ENCODE measurements around the gene TSHZ2. TPM values are rescaled to one million over a fixed set of nuclear protein-coding genes. Genes with fewer than 3 reads are reported as not detected.

Gene TSHZ2
- total RNA-seq, 1 experiment from 2014 or later = not detected

DNA sequence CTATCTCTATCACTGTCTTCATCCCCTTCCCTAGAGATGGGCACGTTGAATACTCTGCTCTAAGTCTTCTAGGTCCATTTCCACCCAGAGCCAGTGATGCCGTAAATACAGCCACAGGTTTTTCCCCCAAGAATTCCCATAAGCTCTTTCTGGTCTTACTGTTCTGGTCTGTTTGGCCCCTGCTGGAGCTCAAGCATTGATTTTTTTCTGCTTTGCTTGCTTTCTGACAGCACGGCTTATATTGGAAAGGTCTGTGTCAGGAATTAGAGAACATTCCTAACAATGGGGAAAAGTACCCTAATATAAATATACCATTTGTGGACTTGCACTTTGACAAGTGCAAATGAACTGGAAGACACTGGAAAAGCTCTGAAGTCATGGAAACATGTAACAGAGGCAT is 302.6 kb downstream of the TSHZ2 start:
- DNase-seq (ENCODE audit: low spot score) = no peak

DNA sequence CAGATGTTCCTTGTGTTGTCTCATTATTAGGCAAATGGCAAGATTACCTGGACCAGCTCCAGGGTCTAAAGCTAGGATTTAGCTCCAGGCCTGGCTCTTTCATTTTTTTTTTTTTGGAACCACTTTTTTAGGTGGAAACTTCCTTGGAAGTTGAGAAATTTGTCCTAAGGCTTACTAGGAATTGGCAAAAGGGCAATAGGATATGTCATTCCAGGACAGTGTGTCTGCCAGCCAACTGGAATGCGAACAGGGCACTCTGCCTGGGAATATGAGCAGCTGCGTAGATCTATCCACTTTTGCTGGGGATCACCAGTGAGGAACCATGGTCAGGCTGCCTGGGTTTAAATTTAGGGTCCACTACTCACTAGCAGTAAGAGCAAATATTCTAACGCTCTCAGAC is 304.0 kb downstream of the TSHZ2 start:
- DNase-seq (ENCODE audit: low spot score) = no peak

DNA sequence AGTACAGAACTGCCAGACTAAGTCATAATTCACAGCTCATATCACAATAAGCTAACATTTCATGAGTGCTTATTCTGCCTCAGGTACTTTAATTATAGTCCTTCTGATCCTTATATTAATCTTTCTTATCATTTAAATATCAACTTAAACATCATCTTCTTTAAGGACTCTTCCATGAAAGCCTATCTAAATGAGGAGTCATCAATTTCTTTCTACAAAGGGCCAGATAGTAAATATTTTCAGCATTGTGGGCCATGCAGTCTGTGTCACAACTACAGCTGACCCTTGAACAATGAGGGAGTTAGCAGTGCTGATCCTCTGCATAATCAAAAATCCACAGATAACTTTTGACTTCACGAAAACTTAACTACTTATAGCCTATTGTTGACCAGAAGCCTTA is 306.4 kb downstream of the TSHZ2 start:
- DNase-seq (ENCODE audit: low spot score) = no peak

DNA sequence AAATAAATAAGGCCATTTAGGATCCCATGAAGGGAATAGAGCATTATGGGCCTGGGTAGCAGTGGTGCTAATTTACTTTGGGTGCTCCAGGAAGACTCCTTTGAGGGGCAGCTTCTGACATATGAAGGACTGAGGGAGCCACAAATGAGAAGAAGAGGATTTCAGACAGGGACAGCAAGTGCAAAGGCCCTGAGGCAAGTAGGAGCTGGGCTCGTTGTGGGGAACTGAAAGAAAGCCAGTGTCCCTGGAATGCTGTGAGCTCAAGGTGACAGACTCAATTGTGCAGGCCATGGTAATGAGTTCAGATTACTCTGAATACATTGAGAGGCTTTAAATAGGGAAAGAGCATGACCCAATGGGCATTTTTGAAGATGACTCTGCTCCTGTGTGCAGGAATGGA is 307.6 kb downstream of the TSHZ2 start:
- no peak for DNase-seq (ENCODE audit: low spot score)

DNA sequence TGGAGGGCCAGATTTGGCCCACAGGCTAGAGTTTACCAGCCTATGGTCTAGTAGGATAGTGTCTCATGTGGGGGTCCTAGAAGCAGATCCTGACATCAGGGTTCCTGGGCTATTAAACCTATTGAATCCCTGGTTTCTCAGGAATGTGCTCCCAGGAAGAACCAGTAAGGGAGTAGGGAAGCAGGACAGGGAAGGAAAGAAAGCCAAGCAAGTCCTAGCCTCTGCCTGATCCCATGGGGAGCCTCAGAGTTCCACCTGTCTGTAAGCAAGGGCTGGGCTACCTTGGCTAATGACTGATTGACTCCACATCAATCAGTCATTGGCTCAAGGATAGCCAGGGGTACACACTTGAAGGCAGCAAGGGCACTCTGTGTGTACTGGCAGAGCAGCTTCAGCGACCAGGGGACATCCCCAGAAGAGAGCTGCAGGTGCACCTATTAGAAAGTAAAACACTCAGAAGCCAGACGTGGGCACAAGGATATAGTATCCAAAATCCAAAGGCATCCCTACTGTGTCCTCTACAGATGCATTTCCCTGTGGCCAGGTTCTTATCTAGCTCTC is 309.5 kb downstream of the TSHZ2 start:
- no peak for DNase-seq (ENCODE audit: low spot score)

DNA sequence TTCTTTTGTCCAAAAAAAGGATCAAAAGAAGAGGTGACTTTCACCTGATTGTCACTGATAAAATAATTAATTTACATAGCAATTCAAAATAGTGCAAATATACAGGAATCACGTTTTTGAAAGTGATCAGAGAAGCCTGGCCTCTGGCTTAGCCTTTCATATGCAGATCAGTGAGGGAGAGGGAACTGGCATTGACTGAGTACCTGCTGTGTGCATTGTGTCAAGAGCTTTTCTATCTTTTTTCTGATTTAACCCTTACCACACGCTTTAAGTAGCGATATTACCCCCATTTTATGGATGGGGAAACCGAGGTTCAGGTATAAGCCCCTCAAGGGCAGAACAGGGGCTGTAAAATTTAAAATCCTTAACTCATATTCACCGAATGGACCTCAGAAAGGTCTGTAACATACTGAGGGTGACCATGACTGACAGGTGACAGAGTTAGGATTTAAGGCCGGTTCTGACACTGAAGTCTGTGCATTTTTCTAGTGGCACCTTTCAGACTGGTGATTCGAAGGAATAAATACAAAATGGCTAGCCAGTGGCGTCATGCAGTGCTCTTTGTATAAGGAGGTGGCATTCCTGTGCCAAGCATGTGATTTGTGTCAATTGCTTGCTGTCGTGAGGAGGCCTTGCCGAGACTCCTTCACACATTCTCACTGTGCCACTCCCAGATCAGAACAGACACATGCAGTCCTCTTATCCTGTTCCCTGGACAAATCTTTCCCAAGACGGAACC is 310.2 kb downstream of the TSHZ2 start:
- DNase-seq (ENCODE audit: low spot score) = no peak

DNA sequence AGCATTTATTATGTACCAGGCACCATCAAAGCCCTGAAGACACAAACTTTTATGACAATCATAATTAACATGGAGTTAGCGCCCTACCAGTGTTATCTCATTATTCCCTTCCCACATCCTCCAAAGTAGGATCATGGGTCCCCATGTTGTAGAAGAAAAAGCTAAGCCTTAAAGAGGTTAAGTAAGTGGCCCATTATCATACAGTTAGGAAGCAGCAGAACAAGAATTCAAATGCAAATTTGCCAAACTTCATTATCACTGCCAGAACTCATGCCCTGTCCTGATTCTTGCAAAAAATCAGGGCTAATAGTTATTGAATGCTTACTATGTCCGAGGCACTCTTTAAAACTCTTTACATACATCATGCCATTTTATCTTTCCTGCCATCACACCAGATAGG is 310.9 kb downstream of the TSHZ2 start:
- no peak for DNase-seq (ENCODE audit: low spot score)

DNA sequence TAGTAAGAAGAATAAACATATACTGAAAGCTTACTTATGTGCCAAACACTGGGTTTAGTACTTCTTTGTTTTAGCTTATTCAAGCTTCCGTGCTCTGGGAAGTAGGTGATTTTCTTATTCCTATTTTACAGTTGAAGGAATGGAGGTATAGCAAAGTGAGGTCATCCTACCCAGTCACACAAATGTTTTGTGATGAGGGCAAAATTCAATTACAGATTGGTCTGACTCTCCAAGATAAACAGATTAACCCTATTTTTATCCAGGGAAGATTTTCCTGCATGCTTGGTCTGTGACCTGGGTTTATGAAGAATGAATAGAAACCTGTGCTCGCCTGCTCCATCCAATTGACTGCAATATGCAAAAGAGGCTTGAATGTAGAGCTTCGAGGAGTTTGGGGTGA is 311.4 kb downstream of the TSHZ2 start:
- DNase-seq (ENCODE audit: low spot score) = no peak

DNA sequence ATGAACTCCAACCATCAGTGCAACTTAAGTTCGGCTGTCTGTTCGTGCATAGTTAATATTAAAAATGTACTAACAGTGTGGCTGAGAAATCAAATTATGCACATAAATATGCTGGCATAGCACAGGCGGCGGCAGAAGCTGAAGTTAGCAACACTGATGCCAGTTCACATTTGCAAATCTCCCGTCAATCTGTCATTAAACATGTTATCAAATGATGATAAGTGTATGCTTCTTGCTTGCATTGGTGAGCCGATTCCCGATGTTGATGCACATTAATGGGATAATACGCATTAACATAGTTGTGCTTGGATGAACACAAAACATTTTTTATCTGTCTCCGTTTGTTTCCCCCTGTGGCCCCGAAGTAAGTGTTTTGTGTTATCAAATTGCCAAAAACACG is 312.1 kb downstream of the TSHZ2 start:
- DNase-seq (ENCODE audit: low spot score) = no peak

DNA sequence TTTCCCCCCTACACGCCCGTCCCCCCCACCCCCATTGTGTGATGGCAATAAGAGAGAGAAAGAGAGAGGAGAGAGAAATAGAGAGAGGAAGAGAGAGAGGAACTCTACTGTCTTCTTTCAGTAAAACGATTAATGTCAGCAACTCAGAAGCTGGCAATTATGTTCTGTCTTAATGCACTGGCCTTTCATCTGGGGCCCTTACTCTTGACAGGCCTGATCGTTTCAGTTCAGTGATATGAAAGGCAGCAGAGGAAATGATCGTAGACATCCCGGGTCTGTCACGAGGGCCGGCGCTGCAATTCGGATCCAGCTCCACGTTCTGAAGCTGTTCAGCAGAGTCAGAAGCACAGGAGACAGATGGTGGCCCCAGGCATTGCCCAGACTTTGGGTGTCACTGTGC is 312.5 kb downstream of the TSHZ2 start:
- no peak for DNase-seq (ENCODE audit: low spot score)

DNA sequence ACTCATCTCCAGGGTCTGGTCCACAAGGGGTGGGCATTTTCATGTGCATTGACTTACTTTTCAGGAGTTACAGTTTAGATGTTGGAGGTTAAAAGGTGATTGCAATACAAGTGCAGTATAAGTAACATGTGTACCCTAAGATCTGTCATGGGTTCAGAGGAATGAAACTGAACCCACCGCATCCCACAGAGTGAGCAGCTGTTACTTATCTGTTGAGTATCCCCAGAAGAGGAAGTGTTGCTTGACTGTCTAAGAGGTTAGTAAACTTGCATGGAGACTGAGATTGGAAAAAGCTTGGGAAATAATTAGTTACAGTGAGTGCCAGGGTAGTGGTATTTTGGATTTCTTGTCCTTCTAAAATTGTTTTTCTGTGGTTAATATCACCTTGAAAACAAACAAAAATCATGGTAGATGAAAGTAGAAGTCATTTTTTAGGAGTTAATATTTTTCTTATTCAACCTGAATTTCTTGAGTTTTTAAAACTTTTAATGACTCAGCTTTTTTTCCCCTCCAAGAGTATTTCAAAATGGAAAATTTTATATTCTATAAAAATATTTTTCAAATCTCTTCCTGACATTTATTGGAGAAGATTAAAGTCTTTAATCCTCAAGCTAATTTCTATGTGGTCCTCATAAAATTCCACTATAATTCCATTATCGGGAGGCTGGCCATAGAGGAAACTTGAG is 315.3 kb downstream of the TSHZ2 start:
- no peak for DNase-seq (ENCODE audit: low spot score)

DNA sequence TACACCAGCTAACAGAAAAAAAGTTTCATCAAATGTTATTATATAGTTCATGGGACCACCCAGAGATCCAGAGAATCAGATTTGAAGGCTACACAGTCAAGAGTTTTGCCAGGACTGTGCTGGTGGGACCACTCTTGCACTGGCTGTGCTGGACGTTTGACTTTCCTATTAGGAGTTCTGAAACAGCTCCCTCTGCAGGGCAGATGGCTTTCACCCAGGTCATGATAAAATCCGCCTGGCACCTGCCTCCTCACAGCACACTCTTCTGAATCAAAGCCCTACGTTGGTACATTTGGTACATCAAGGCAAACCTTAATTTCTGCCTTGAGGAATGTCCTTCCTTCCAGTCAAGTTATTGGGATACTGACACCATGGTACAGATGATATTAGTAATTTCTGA is 319.4 kb downstream of the TSHZ2 start:
- DNase-seq (ENCODE audit: low spot score) = no peak

DNA sequence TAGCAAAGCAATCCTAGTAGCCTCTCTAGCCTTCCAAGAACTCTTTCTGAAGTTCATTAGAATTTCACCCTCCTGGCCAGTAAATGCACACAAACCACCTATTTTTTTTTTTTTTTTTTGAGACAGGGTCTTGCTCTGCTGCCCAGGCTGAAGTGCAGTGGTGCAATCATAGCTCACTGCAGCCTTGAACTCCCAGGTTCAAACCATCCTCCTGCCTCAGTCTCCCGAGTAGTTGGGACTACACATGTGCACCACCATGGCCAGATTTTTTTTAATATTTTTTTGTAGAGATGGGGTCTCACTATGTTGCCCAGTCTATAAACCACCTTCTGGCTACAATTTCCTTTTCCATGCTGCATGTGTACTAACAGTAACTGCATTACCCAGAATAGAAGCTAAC is 320.2 kb downstream of the TSHZ2 start:
- DNase-seq (ENCODE audit: low spot score) = no peak

DNA sequence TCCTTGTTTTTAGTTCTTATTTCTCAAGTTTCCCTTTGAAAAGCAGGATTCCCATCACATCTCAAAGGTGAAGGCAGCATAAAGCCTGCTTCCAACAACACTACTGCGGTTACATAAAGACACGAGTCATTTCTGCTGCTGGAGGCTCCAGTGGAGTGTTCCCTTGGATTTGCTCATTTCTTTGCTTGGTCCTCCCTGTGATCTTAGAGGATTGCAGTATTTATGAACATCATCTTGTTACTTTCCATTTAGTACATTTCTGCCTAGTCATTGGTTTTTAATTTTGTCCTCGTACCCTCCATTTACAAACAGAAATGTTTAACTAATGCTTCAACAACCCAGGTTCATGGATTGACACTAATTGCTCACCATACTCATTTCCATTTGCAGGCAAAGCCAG is 322.6 kb downstream of the TSHZ2 start:
- DNase-seq (ENCODE audit: low spot score) = no peak

DNA sequence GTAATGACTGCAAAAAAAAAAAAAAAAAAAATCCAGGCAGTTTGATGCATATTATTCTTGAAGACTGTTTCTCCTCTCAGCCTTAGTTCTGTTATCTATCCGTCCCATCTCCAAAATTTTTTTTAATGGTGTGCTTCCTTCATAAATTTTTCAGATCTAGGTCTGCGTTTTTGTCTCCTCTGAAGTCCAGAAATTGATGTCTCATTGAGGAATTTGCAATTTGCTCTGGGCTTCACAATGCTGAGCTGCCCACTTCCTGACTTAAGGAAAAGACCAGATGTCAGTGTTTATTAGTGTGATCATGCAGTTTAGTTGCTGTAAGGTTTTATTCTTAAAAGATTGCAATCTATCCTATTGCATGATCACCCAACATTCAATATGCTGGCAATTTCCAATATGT is 323.9 kb downstream of the TSHZ2 start:
- DNase-seq (ENCODE audit: low spot score) = no peak

DNA sequence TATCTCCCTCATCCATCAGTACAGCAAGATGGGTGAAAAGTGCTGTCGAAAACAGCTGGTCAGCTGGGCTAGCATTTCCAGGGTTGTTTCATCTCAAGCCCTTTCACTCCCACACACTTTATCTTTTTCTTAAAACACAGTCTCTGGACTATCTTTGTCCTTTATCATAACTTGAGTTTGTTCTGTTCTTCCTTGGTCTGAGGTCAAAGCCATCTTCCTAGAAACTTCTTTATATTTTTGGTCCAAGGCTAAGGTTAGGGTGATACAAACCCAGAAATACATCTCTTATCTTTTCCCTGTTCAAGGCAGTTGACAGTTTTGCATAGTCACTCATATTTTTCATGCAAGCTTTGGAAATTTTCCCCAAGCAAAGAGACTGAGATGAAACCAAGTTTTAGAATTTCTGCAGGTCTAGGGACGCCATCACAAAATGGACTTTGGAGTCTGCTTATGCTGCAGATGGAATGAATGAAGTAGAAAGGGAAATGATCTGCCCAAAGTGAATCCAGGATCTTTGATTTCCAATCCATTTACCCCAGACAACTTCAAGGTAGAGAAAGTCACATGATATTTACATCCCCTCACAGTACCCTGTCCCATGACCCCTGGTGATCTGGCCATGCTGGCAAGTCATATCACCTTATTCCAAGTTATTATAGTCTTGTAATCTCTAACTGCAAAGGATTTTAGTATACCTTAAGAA is 324.4 kb downstream of the TSHZ2 start:
- DNase-seq (ENCODE audit: low spot score) = no peak

DNA sequence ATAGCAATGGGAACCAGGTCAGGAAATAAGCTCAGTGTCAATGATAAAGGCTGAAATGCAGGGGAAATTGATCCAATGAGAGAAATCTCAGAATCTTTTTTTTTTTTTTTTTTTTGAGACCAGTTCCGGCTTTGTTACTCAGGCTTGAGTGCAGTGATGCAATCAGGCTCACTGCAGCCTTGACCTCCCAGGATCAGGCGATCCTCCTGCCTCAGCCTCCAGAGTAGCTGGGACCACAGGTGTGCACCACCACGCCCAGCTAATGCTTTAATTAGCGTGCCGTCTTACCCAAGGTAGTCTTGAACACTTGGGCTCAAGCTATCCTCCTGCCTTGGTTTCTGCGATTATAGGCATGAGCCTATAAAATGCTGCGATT is 325.0 kb downstream of the TSHZ2 start:
- DNase-seq (ENCODE audit: low spot score) = no peak

DNA sequence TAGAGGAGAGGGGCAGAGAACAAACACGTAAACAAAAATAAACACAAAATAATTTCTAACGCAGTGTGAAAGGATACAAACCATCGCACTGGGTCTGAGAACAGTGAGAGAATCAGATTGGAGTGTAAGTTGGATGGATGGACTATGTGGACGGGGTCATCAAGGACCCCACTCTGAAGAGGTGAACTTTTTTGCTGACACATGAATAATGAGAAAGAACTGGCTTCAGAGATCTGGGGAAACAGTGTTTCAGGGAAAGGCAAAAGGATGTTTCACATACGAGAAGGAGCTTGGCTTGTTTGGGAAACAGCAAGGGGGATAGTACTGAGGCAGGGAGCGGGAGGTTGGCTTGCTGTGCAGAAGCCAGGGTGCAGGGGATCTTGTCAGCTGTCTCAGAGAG is 326.1 kb downstream of the TSHZ2 start:
- DNase-seq (ENCODE audit: low spot score) = no peak

DNA sequence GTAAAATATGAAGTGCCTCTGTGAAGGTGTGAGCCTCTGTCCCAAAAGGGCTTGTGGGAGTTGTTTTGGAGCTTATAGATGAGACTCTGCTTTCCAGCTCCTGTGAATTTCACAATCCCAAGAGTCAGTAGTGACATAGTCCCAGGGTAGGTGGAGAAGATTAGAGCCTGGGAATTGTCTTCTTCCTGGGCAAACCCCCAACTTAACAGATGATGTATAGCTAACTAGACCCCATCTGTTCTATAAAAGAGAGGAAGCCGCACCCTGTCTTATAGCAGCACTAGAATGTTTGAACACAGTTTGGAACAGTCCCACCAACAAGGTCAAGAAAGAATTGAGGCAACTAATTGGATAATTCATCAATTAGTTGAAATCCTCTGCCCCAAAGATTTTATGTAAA is 326.8 kb downstream of the TSHZ2 start:
- DNase-seq (ENCODE audit: low spot score) = no peak

DNA sequence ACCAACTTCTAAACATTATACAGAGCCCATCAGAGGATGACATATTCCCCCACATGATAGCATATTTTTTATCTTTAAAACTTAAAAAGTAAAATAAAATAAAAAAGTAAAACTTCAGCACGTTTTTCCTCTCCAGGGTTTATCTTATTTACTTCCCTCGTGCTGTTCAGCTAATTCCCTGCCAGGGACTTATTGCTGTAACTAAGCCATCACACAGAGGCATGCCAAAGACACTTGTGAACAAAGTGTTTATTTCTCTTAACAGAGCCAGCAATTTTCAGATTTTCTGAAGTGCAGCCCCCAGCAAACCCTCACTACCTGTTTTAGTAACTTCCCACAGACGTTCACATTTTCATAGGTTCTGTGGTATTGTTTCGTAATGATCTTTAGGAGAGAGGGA is 327.7 kb downstream of the TSHZ2 start:
- DNase-seq (ENCODE audit: low spot score) = no peak

DNA sequence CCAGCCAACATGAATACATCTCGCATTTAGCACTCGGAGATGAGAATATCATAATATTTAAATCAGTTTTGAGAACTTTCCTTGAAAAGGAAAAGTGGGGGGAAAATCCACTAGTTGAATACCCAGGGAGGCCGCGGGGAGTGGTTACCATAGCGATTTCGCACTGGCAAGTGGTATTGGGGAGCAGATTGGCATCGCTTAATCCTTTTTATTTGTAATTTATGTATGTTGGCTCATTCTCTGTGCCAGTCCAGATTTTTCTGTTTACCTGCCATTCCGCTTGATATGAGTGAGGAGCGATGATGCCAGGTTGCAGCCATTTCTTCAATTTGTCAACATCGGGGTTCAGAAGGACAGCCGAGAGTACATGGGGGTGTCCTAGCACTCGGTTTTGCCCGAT is 329.7 kb downstream of the TSHZ2 start:
- no peak for DNase-seq (ENCODE audit: low spot score)

DNA sequence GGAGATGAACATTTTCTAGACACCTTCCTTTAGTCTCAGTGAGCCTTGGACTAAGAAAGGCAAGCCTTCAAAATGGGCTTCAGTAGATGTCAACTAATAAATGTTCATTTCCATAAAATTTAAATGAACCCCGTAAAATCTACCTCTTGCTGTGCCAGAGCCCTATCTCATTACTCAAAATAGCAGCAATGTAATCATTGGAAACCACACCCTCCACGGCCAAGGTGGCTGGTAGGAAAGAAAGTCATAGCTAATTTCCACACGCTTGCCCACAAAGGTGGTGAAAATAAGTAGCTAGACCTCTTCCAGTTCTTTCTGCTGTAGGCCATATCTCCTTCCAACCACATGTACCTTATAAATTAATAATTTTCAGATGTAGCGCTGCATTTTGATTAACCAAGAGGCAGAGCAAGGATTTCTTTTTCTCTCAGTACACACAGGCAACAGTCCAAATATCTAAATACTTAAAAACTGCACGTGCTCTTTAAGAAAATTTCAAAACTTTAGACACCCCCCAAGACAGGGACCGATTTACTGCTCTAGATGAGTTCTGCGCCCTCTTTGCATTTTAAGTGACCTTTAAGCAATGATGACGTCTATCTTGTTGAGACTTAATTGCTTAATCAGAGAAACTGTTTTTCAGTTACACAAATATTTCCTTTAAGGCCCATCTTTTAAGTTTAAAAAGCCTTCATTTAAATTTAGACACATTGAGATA is 330.7 kb downstream of the TSHZ2 start:
- no peak for DNase-seq (ENCODE audit: low spot score)
